GM18861 (cell line): ENCODE measurements around the gene PHF11.
"Not testable (repeated sequence)": the region's sequence is repeated elsewhere in the genome, so short reads cannot be mapped to it uniquely, and the experiment has no call there.

Source experiments
- ATAC-seq: cut with Tn5 transposase; IDR thresholded peaks from one replicate; pipeline ENCODE4 v1.9.1; 2021; ENCODE audit not compliant: unreplicated experiment

The PHF11 gene

DNA sequence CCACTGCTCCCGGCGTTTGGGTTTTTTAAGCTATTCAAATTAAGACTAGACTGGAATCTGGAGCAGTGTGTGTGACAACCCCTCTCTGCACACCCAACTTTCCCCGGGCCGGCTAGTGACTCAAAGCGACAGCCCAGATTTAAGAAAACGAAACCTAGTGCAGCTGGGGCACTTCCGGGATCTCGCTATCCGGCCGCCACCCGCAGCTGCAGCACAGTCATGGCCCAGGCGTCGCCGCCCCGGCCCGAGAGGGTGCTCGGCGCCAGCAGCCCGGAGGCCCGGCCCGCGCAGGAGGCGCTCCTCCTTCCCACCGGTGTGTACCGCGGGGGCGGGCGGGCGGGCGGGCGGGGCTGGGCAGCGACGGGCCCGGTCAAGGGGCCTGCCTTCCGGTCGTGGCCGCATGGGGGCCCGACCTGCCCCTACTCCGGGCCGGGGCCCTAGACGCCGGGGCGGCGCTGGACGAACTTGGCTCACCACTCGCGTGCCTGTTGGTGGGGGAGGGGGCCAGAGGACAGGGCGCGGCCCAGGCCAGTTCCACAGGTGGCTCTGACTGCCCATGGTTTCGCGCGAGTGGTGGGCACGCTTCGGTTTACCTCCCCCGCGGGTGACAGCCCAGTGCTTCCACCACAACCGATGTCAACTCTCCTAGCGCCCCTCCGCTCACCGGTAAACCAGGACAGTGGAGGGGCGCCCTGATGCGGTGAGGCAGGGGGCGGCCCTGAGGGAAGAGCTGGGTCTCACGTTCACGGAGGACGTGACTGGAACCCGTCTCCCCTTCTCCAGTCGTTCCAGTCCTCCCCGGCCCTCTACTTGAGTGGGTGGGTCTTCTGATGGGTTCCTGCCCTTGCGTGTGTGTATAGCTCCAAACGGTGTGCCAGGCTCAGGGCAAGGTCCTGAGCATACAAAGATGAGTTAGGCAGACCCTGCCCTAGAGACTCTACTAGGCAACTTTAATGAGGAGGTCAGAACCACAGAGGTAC is at the start of gene PHF11:
Gene PHF11 (plus strand): TSS at position 171 of the 980 bp plus-strand sequence. CDS start 49 bp downstream, at position 220.
- ATAC-seq = peak; percentile 81

DNA sequence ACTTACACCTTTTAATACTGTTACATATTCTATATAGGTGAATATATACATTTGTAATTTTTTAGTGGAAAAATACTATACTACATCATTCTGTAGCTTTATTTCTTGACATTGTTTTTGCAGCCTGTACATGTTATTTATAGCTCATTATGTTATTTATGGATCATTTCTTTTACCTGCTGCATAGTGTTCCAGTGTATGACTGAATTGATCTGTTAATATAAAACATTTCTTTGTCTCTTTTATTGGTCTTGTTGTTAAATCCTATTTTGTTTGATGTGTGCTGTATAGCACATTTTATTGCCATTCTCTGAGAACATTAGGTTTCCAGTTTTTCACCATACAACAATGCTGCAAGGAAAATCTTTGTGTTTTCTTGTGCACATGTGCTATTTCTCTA is 49.3 kb upstream of the PHF11 start:
- ATAC-seq = no peak

GRCh38 chr13:49448753-49449152 is 47.0 kb upstream of the PHF11 start:
- no peak for ATAC-seq

DNA sequence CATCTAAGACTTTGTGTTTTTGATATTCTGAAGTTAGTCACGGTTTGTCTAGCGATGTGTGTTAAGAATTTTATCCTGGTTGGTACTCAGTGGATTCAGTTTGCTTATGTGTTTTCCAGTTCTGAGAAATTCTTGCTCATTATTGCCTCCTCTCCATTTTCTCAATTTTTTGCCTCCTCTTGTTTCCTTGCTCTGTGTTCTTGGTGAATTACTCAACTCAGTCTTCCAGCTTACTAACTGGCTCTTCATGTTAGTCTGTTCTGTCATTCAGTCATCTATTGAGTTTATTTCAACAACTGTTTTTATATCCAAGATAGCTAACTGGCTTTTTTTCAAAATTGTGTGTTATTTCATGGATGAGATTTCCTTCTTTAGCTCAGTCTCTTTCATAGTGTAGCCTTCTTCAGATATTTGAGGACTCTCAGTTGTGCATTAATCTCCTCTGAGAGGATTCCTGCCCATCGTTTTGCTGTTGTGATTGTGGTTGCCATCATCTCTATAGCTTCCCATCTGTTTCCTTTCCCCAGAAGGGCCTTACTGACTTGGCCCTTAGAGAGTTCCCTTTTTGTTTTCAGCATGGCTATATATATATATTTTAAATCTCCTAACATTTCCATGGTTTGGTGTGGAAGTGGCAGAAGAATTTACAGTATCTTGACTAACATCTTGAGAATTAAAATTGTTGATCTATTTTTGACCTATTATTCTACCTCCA is 45.5 kb upstream of the PHF11 start:
- ATAC-seq = no peak

DNA sequence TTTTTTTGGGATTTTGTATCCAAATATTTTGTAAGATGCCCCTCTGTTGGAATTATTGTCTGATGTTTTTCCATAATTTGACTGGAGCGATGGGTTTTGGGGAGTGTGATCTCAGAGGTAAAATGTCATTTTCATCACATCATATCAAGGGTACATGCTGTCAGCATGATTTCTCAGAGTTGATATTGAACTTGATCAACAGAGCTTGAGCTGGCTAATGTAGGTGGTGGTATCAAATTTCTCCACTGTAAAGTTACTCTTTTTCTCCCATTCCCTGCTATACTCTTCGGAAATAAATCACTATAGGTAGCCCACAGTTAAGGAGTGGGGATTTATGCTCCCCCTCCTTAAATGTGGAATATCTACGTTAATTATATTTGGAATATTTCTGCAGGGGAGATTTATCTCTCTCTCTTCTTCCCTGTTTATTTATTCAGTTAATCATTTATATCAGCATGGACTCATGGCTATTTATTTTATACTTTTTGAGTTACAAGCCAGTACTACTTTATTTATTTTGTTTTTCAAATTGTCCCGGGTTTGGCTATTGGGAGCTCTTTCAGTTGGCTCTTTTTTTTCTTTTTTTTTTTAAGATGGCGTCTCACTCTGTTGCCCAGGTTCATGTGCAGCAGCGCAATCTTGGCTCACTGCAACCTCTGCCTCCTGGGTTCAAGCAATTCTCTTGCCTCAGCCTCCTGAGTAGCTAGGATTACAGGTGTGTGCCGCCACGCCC is 42.9 kb upstream of the PHF11 start:
- no peak for ATAC-seq

DNA sequence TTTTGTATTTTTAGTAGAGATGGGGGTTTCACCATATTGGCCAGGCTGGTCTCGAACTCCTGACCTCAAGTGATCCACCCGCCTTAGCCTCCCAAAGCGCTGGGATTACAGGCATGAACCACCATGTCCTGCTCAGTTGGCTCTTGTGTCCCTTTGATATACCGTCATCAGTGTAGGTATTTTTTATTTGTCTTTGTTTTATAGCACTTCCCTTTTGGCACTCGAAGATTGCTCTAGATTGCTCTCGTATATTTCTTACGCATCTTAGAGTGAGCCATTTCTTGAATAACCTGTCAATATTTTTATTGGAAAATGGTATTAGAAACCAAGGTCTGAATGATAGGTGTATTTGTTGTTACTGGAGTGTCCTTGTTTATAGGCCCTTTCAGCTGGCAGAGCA is 42.3 kb upstream of the PHF11 start:
- no peak for ATAC-seq

GRCh38 chr13:49454388-49455006 is 41.3 kb upstream of the PHF11 start:
- ATAC-seq = peak; percentile 90

DNA sequence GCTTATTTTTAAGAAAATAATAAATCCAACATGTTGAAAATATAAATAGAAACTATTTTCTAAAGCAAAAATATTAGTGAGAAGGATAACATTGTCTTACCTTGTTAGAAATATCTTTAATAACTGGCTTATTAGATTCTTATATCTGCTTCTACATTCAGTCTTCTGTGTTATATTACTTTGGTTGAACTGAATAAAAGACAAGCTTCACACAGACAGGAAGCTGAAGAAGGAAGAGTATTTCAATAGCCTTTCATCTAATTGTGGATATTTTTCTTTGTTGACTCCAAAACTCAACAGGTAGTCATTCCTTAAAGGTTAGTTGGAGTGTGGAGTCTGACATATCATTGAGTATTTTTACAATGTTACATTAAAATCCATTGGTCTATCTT is 40.8 kb upstream of the PHF11 start:
- peak; percentile 28 for ATAC-seq

DNA sequence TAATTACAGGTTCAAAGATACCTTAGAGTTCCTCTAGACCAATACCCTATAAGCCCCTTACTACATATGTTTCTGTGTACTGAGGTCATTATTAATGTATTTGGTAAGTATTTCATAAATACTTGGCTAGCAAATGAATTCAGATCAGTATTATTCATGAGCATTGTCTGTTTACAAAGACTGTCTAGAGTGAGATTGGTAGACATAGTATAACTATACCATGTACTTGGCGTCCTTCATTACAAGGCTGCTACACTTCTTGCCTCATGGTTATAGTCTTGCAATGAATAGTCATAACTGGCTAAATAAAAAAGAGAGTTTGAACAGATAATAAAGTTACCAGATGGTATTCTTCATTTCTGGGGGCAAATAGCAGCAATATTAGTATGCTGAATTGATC is 39.6 kb upstream of the PHF11 start:
- ATAC-seq = no peak

DNA sequence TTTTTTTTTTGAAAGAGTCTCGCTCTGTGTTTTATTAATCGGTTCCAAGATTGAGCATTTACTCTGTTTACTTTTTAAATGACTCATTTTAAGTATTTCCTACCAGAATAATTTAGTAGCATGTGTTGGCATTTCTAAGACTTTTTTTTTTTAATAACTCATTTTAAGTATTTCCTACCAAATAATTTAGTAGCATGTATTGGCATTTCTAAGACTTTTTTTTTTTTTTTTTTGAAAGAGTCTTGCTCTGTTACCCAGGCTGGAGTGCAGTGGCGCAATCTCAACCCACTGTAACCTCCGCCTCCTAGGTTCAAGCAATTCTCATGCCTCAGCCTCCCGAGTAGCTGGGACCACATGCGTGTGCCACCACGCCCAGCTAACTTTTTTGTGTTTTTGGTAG is 38.5 kb upstream of the PHF11 start:
- ATAC-seq = no peak

GRCh38 chr13:49459580-49459979 is 36.2 kb upstream of the PHF11 start:
- ATAC-seq = no peak

DNA sequence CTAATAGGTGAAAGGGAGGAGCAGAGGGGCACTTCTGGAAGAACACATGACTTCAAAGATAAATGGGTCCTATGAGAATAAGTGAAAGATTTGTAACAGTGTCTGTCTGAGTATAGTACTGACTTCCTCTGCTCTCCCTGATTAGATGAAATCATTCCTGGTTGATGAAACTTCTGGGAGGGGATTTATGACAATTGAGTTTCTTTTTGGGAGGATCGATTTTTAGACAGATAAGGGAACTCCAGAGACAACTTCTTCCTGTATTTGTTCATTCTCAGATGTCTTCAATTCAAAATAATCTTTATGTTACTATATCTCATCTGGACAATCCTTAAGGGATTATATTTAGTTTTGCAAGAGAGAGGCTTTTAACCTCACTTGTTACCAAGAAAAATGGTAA is 31.7 kb upstream of the PHF11 start:
- ATAC-seq = no peak

GRCh38 chr13:49464621-49465325 is 31.0 kb upstream of the PHF11 start:
- no peak for ATAC-seq

GRCh38 chr13:49466292-49466838 is 29.4 kb upstream of the PHF11 start:
- ATAC-seq = no peak

DNA sequence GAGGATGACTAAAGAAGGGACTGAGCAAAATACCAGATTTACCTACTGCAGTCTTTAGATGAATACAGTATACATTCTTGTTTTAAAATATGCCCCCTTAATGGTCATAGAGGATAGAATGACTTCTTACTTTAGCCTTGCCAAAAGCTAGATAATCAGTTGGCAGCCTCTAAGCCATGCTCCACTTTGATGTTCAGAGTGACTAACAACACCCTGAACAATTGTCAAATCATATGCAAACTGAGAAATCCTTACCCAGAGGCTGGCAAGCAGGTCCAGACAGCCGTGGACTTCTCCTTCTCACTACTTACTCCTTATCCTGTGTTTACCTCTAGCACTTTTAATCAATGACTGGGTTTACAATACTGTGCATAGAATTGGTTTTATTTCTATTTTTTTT is 23.6 kb upstream of the PHF11 start:
- ATAC-seq = no peak

DNA sequence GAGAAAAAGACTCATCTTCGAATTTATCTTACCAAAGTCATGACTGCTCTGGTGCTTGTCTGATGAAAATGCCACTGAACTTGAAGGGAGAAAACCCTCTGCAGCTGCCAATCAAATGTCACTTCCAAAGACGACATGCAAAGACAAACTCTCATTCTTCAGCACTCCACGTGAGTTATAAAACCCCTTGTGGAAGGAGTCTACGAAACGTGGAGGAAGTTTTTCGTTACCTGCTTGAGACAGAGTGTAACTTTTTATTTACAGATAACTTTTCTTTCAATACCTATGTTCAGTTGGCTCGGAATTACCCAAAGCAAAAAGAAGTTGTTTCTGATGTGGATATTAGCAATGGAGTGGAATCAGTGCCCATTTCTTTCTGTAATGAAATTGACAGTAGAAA is 19.2 kb upstream of the PHF11 start:
- ATAC-seq = no peak

DNA sequence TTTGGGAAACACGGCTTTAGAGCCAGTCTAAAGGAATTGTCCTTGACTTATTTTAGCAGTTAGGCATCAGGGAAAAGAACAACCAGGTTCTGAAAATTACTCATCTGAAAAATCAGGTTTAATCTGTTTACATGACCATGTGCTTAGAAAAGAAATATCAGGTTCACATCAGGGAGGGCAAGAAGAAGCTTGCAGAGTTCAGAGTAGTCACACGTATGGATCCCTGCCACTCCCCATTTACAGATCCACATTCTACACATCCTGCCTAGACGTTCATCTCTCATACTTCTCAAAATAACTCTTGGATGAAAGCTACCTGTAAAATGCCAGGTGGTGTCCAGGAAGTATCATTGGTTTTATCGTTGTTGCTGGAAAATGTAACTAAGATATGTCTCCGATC is 14.0 kb upstream of the PHF11 start:
- no peak for ATAC-seq

- no peak for ATAC-seq
These were observed 7.2 kb upstream of the PHF11 start for GRCh38 chr13:49488563-49488962.

DNA sequence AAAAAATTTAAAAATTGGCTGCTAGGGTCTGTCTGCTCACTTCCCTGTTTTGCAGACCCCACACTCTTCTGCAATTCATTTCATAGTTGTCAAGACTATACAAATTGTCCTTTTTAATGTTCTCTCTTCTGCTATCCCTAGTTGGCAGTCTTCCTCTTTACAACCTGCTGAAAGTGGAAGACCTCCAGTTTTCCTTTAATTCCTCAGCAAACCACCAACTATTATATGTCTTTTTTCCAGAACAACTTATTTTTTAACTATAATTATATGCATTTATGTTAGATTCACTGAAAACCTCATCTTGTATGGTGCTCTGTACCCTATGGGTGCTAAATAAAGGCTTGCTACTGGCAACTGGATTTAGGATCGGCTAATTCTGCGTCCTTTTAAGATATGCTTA is 1.1 kb upstream of the PHF11 start:
- ATAC-seq = no peak

DNA sequence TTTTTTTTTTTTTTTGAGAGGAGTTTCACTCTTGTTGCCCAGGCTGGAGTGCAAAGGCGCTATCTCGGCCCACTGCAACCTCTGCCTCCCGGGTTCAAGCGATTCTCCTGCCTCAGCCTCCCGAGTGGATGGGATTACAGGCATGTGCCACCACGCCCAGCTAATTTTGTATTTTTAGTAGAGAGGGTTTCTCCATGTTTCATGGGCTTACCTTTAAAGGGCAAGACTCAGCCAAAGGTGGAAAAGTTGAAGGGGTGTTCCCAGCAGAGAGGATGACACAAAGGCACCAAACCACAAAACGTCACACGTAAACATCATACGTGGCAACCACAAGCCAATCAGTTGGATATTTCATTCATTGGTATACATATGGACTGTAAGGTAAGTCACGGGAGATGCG is 1.1 kb downstream of the PHF11 start:
- not testable (repeated sequence) for ATAC-seq
